PC-9 (cell line): Measurements from ENCODE around the gene NSMCE1.

ENCODE experiments used
- CTCF ChIP-seq: fragments of 200-600 bp; sonication (generic); conservative IDR thresholded peaks from 2 replicates; pipeline ENCODE4 v1.6.1; 2017; ENCODE audit warnings: mixed run types, antibody characterized with exemption, mild to moderate bottlenecking, moderate library complexity
- EZH2 ChIP-seq: fragments of 200-600 bp; sonication (generic); IDR thresholded peaks from 2 replicates; pipeline ENCODE4 v1.8.0; 2017; ENCODE audit warnings: antibody characterized with exemption, low read depth

- TF ChIP-seq CTCF (no peak), EZH2 (no peak)
Measured at GRCh38 chr16:27245276-27246172, 23.0 kb downstream of the NSMCE1 start.
